HL-60 (cell line): ENCODE results near the gene WDFY4.

Experiments used
- DNase-seq, 2 experiments: peaks; one replicate each; pipeline ENCODE4 v3.0.0-alpha.2; 2010 to 2020; ENCODE audit warnings: low read depth in 1 of 2, low spot score in 1 of 2
- H3K27ac ChIP-seq: fragments of 250-450 bp; sonication (Bioruptor Pico); replicated peaks from 2 replicates; pipeline ENCODE4 v1.5.1; 2020; ENCODE audit warnings: mild to moderate bottlenecking, moderate library complexity
- H3K27me3 ChIP-seq: fragments of 250-450 bp; sonication (Bioruptor Pico); 2 replicates; pipeline ENCODE4 v1.5.1; 2021; ENCODE audit warnings: mild to moderate bottlenecking, moderate library complexity; ENCODE audit not compliant: insufficient read depth, poor library complexity, severe bottlenecking
- H3K4me3 ChIP-seq: replicated peaks from 2 replicates; pipeline ENCODE4 v1.5.1; 2011; ENCODE audit warnings: mild to moderate bottlenecking, control low read depth, low read length; ENCODE audit not compliant: insufficient read depth
- CTCF ChIP-seq: IDR thresholded peaks from one replicate; pipeline ENCODE4 v1.5.1; 2011; ENCODE audit warnings: low read length, control low read depth, inconsistent platforms; ENCODE audit not compliant: insufficient read depth
- GABPA ChIP-seq: IDR thresholded peaks from 2 replicates; pipeline ENCODE4 v1.6.1; 2012; ENCODE audit warnings: low read depth
- POLR2AphosphoS5 ChIP-seq: IDR thresholded peaks from 2 replicates; pipeline ENCODE4 v1.6.1; 2012; ENCODE audit warnings: low read depth
- REST ChIP-seq: IDR thresholded peaks from 2 replicates; pipeline ENCODE4 v1.6.1; 2012; ENCODE audit warnings: low read depth; ENCODE audit not compliant: insufficient replicate concordance
- SPI1 ChIP-seq: IDR thresholded peaks from 2 replicates; pipeline ENCODE4 v1.6.1; 2012; ENCODE audit warnings: low read depth, mild to moderate bottlenecking, borderline replicate concordance

Gene WDFY4

GRCh38 chr10:48784031-48784430 is 99.4 kb downstream of the WDFY4 start:
- Histone ChIP-seq H3K27ac (no peak overlapping the region), H3K27me3 (no peaks in the 10 kb centered on the region), H3K4me3 (no peak overlapping the region)
- no peak for TF ChIP-seq GABPA
- no peak for TF ChIP-seq CTCF
- TF ChIP-seq REST: no peak
- no peak for TF ChIP-seq POLR2AphosphoS5
- TF ChIP-seq SPI1: no peak
- DNase-seq: no peak

DNA sequence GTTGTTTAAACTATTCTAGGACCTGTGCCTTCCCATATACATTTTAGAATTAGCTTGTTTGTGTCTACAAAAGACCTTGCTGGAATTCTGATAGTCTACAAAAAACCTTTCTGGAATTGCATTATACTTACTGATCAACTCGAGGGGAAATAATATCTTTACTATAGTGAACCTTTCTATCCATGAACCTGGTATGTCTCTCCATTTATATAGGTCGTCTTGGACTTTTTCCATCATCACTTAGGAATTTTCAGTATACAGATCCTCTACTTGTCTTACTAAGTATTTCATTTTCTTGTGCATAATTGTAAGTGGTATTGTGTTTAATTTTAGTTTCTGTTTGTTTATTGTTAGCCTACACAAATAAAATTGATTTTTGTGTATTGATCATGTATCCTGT is 101.1 kb downstream of the WDFY4 start:
- no peak for DNase-seq
- Histone ChIP-seq H3K27ac (no peak overlapping the region), H3K4me3 (no peak overlapping the region), H3K27me3 (no peaks in the 10 kb centered on the region)
- no peak for TF ChIP-seq CTCF
- TF ChIP-seq SPI1: no peak
- TF ChIP-seq GABPA: no peak
- TF ChIP-seq REST: no peak
- TF ChIP-seq POLR2AphosphoS5: no peak

DNA sequence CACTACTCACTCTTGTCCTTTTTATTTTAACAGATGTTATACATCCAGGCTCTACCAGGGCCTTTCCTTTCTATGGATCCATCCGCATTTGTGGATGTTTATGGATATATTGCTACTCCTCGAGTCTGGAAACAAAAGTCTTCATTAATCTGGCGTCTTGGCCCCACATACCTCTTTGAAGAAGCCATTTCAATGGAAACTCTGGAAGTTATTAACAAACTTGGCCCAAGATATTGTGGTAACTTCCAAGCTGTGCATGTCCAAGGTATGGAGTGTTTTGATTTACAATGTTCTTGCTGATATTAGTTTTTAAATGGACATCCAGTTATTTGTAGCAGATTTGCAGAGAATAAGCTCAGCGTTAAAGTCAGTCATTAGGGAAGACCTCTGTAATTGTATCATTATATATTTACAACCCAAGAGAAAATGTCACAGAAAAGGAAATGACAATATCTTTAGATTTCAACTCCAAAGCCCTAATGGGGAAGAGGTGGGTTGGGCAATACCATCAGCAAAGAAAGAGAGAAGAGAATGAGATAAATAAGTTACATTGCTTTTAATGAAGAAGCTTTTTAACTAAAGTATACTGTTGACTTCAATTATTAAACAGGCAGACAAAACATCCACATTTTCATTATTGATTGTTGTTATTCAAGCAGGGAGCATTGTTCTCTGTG is 102.1 kb downstream of the WDFY4 start:
- no peaks in the 10 kb centered on the region for H3K27me3 ChIP-seq
- peak in 1 of 2 experiments; percentile 15 for DNase-seq
- no peak overlapping the region for H3K4me3 ChIP-seq
- H3K27ac ChIP-seq: no peak overlapping the region
- no peak for TF ChIP-seq SPI1
- no peak for TF ChIP-seq CTCF
- no peak for TF ChIP-seq GABPA
- no peak for TF ChIP-seq REST
- TF ChIP-seq POLR2AphosphoS5: no peak
